WTC11 (cell line): Measurements from ENCODE around the gene ECD.

Source experiments
- CREM ChIP-seq: sonication (generic); formaldehyde crosslinking; IDR thresholded peaks from 2 replicates; pipeline ENCODE4 v1.8.1; 2022; ENCODE audit warnings: mild to moderate bottlenecking, missing genetic modification reagents, moderate library complexity
- TF ChIP-seq, protein P1 (sequence below): sonication (generic); formaldehyde crosslinking; IDR thresholded peaks from 2 replicates; pipeline ENCODE4 v1.8.0; 2022; ENCODE audit warnings: mild to moderate bottlenecking, missing genetic modification reagents

GRCh38 chr10:73096041-73096448, 71.8 kb downstream of the ECD start:
- no peak for TF ChIP-seq CREM
- TF ChIP-seq, protein P1, sequence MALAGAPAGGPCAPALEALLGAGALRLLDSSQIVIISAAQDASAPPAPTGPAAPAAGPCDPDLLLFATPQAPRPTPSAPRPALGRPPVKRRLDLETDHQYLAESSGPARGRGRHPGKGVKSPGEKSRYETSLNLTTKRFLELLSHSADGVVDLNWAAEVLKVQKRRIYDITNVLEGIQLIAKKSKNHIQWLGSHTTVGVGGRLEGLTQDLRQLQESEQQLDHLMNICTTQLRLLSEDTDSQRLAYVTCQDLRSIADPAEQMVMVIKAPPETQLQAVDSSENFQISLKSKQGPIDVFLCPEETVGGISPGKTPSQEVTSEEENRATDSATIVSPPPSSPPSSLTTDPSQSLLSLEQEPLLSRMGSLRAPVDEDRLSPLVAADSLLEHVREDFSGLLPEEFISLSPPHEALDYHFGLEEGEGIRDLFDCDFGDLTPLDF (CRISPR knock-in tag) = no peak
